ENCODE measurements around the gene PROSER3. TPM values are rescaled to one million over a fixed set of nuclear protein-coding genes. Genes with fewer than 3 reads are reported as not detected.

The PROSER3 gene
- polyA plus RNA-seq, 6 donors from 2014 or later, result 3.2 to 13.9 (median 9.0) TPM; not detected in 1

- ATAC-seq (ENCODE audit: low read depth in 2 of 2), result no peak
- Mint-ChIP-seq H3K27me3 (peaks cover 14 to 65% (median 30%) of the 10 kb centered on the region in 3 donors), H3K36me3 (no peaks in the 10 kb centered on the region), H3K4me1 (peaks cover 0 to 4% (median 0%) of the 10 kb centered on the region in 3 donors), H3K9me3 (peaks cover 0 to 4% (median 0%) of the 10 kb centered on the region in 7 donors), H3K4me3 (no peak within 1 kb of the TSS), H3K27ac (peak within 1 kb of the TSS in 1 of 6 donors; percentile 88)
- DNase-seq, result no peak
Observed at GRCh38 chr19:35812220-35813042, 54.5 kb downstream of the PROSER3 start, which contains the start of gene PRODH2. TSS of gene PRODH2 (minus strand) at chr19:35812845. CDS start at chr19:35812805, 40 bp downstream.

- H3K4me1 Mint-ChIP-seq, result peaks cover 0 to 4% (median 0%) of the 10 kb centered on the region in 3 donors
- H3K9me3 Mint-ChIP-seq, result peaks cover 0 to 4% (median 0%) of the 10 kb centered on the region in 7 donors
- H3K27ac Mint-ChIP-seq, result no peak overlapping the region
- H3K36me3 Mint-ChIP-seq, result no peaks in the 10 kb centered on the region
- H3K27me3 Mint-ChIP-seq, result peaks cover 16 to 68% (median 34%) of the 10 kb centered on the region in 3 donors
- no peak for DNase-seq
- H3K4me3 Mint-ChIP-seq, result no peak overlapping the region
- ATAC-seq (ENCODE audit: low read depth in 2 of 2), result no peak
Observed at GRCh38 chr19:35813043-35813890, 55.3 kb downstream of the PROSER3 start.

GRCh38 chr19:35816262-35816661 is 58.3 kb downstream of the PROSER3 start:
- Mint-ChIP-seq H3K36me3 (no peaks in the 10 kb centered on the region), H3K27me3 (peaks cover 13 to 60% (median 31%) of the 10 kb centered on the region in 3 donors), H3K27ac (no peak overlapping the region), H3K4me1 (peaks cover 0 to 5% (median 0%) of the 10 kb centered on the region in 3 donors), H3K9me3 (peaks cover 0 to 4% (median 0%) of the 10 kb centered on the region in 7 donors), H3K4me3 (peak overlapping the region in 1 of 8 donors; percentile 79)
- DNase-seq (no peak), ATAC-seq (ENCODE audit: low read depth in 2 of 2) (no peak)

GRCh38 chr19:35816846-35817245 is 58.9 kb downstream of the PROSER3 start:
- peaks cover 0 to 4% (median 0%) of the 10 kb centered on the region in 7 donors for H3K9me3 Mint-ChIP-seq
- peaks cover 13 to 54% (median 25%) of the 10 kb centered on the region in 3 donors for H3K27me3 Mint-ChIP-seq
- DNase-seq (no peak), ATAC-seq (ENCODE audit: low read depth in 2 of 2) (no peak)
- peaks cover 0 to 4% (median 0%) of the 10 kb centered on the region in 3 donors for H3K4me1 Mint-ChIP-seq
- H3K27ac Mint-ChIP-seq, result no peak overlapping the region
- no peaks in the 10 kb centered on the region for H3K36me3 Mint-ChIP-seq
- H3K4me3 Mint-ChIP-seq, result no peak overlapping the region

- no peaks in the 10 kb centered on the region for H3K36me3 Mint-ChIP-seq
- no peak overlapping the region for H3K27ac Mint-ChIP-seq
- H3K27me3 Mint-ChIP-seq, result peaks cover 15 to 49% (median 18%) of the 10 kb centered on the region in 3 donors
- H3K4me3 Mint-ChIP-seq, result no peak overlapping the region
- H3K9me3 Mint-ChIP-seq, result peaks cover 0 to 4% (median under 1%) of the 10 kb centered on the region in 7 donors
- ATAC-seq (ENCODE audit: low read depth in 2 of 2) (no peak), DNase-seq (no peak)
- H3K4me1 Mint-ChIP-seq, result peaks cover 0 to 4% (median 0%) of the 10 kb centered on the region in 3 donors
Observed at GRCh38 chr19:35818445-35818844, 60.5 kb downstream of the PROSER3 start.

Other genes with a start within 250 kb of the PROSER3 start
- 1 to 10 TPM in 2 of 6 donors, not detected in 4; 2.6 to 3.1 TPM for gene DMKN, start 244.5 kb upstream of the PROSER3 start, polyA plus RNA-seq (ENCODE audit: low read depth in 6 of 6)
- gene SBSN, start 229.9 kb upstream of the PROSER3 start, polyA plus RNA-seq (ENCODE audit: low read depth in 6 of 6), result not detected
- not detected for gene GAPDHS, start 224.7 kb upstream of the PROSER3 start, polyA plus RNA-seq (ENCODE audit: low read depth in 6 of 6)
- gene TMEM147, start 212.6 kb upstream of the PROSER3 start, polyA plus RNA-seq (ENCODE audit: low read depth in 6 of 6), result 100 to 1,000 TPM; 153 to 293 (median 162) TPM
- gene ATP4A, start 194.5 kb upstream of the PROSER3 start, polyA plus RNA-seq (ENCODE audit: low read depth in 6 of 6), result not detected
- gene PMIS2, start 172.0 kb upstream of the PROSER3 start, polyA plus RNA-seq (ENCODE audit: low read depth in 6 of 6), result not detected
- gene HAUS5, start 145.4 kb upstream of the PROSER3 start, polyA plus RNA-seq (ENCODE audit: low read depth in 6 of 6), result 1 to 10 TPM; 6.7 to 9.8 (median 8.6) TPM
- gene RBM42, start 129.1 kb upstream of the PROSER3 start, polyA plus RNA-seq (ENCODE audit: low read depth in 6 of 6), result 10 to 100 TPM; 30.6 to 71.1 (median 50.9) TPM
- under 1 TPM in 1 of 6 donors, not detected in 5; 0.61 TPM for gene ETV2, start 116.4 kb upstream of the PROSER3 start, polyA plus RNA-seq (ENCODE audit: low read depth in 6 of 6)
- gene COX6B1, start 109.9 kb upstream of the PROSER3 start, polyA plus RNA-seq (ENCODE audit: low read depth in 6 of 6), result 100 to 1,000 TPM; 623 to 732 (median 678) TPM
- not detected for gene UPK1A, start 91.7 kb upstream of the PROSER3 start, polyA plus RNA-seq (ENCODE audit: low read depth in 6 of 6)
- 1 to 10 TPM in 1 of 6 donors, under 1 TPM in 4, not detected in 1; 0.21 to 1.3 (median 0.70) TPM for gene ZBTB32, start 53.6 kb upstream of the PROSER3 start, polyA plus RNA-seq (ENCODE audit: low read depth in 6 of 6)
- gene KMT2B, start 40.2 kb upstream of the PROSER3 start, polyA plus RNA-seq (ENCODE audit: low read depth in 6 of 6), result 1 to 10 TPM in 2 of 6 donors, under 1 TPM in 4; 0.35 to 2.2 (median 0.76) TPM
- gene IGFLR1, start 15.7 kb upstream of the PROSER3 start, polyA plus RNA-seq (ENCODE audit: low read depth in 6 of 6), result 100 to 1,000 TPM; 114 to 195 (median 134) TPM
- gene U2AF1L4, start 12.8 kb upstream of the PROSER3 start, polyA plus RNA-seq (ENCODE audit: low read depth in 6 of 6), result 10 to 100 TPM; 26.1 to 41.0 (median 32.5) TPM
- gene PSENEN, start 12.5 kb upstream of the PROSER3 start, polyA plus RNA-seq (ENCODE audit: low read depth in 6 of 6), result 100 to 1,000 TPM in 2 of 6 donors, 10 to 100 TPM in 4; 82.4 to 105 (median 94.3) TPM
- gene LIN37, start 9.6 kb upstream of the PROSER3 start, polyA plus RNA-seq (ENCODE audit: low read depth in 6 of 6), result 10 to 100 TPM in 3 of 6 donors, 1 to 10 TPM in 3; 8.1 to 17.9 (median 11.1) TPM
- not detected for gene HSPB6, start 1.1 kb upstream of the PROSER3 start, polyA plus RNA-seq (ENCODE audit: low read depth in 6 of 6)
- under 1 TPM in 1 of 6 donors, not detected in 5; 0.58 TPM for gene ARHGAP33, start 17.4 kb downstream of the PROSER3 start, polyA plus RNA-seq (ENCODE audit: low read depth in 6 of 6)
- gene PRODH2, start 54.7 kb downstream of the PROSER3 start, polyA plus RNA-seq (ENCODE audit: low read depth in 6 of 6), result not detected
- gene NPHS1, start 94.3 kb downstream of the PROSER3 start, polyA plus RNA-seq (ENCODE audit: low read depth in 6 of 6), result not detected
- gene KIRREL2, start 98.7 kb downstream of the PROSER3 start, polyA plus RNA-seq (ENCODE audit: low read depth in 6 of 6), result not detected
- gene APLP1, start 110.4 kb downstream of the PROSER3 start, polyA plus RNA-seq (ENCODE audit: low read depth in 6 of 6), result not detected
- 10 to 100 TPM; 13.5 to 79.7 (median 55.3) TPM for gene NFKBID, start 142.4 kb downstream of the PROSER3 start, polyA plus RNA-seq (ENCODE audit: low read depth in 6 of 6)
- 10 to 100 TPM; 33.8 to 58.5 (median 47.5) TPM for gene HCST, start 144.4 kb downstream of the PROSER3 start, polyA plus RNA-seq (ENCODE audit: low read depth in 6 of 6)
- 10 to 100 TPM in 2 of 6 donors, 1 to 10 TPM in 4; 3.4 to 28.6 (median 8.3) TPM for gene TYROBP, start 150.1 kb downstream of the PROSER3 start, polyA plus RNA-seq (ENCODE audit: low read depth in 6 of 6)
- under 1 TPM in 3 of 6 donors, not detected in 3; 0.12 to 0.22 (median 0.14) TPM for gene LRFN3, start 178.2 kb downstream of the PROSER3 start, polyA plus RNA-seq (ENCODE audit: low read depth in 6 of 6)
- gene SDHAF1, start 237.0 kb downstream of the PROSER3 start, polyA plus RNA-seq (ENCODE audit: low read depth in 6 of 6), result 10 to 100 TPM; 30.0 to 58.0 (median 48.8) TPM